Measurements from ENCODE around the gene LRG1.

DNA sequence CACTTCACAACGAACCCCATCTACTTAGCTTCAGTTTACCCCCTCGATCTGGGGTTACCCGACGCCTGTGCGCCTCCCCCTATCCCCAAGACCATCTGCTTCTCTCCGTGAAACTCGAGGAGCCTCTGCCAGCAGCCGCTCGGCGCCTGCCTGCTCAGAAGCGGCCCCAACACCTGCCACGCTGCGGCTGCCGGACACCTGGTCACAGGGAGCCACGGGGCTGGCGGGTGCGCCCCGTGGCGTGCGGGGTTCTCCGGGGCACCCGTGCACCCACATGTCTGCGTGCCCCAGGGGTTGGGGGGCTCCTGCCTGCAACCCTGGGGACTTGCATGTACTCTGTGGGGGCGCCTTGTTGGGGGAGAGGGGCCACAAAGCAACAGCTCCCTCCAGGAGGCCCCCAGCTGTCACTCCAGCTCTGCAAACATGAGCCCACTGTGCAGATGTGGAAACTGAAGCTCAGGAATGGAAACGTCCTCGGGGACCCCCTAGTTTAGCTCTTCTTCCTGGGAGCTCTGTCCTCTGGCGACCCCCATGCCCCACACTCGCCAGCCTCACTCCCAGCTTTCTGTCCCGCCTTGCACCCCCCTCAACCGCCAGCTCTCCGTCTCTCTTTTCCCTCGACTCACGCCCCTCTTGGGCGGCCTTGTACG, 26.7 kb upstream of the LRG1 start:
- TF ChIP-seq KDM1A (CRISPR knock-in tag; IDR thresholded peaks at IDR 0.05) (no peak), ELF1 (CRISPR knock-in tag; IDR thresholded peaks at IDR 0.05) (no peak), ADNP (CRISPR knock-in tag; IDR thresholded peaks at IDR 0.05) (no peak), SMAD1 (CRISPR knock-in tag; IDR thresholded peaks at IDR 0.05; ENCODE audit: borderline replicate concordance, low read depth) (no peak)
- TF ChIP-seq, protein P1, sequence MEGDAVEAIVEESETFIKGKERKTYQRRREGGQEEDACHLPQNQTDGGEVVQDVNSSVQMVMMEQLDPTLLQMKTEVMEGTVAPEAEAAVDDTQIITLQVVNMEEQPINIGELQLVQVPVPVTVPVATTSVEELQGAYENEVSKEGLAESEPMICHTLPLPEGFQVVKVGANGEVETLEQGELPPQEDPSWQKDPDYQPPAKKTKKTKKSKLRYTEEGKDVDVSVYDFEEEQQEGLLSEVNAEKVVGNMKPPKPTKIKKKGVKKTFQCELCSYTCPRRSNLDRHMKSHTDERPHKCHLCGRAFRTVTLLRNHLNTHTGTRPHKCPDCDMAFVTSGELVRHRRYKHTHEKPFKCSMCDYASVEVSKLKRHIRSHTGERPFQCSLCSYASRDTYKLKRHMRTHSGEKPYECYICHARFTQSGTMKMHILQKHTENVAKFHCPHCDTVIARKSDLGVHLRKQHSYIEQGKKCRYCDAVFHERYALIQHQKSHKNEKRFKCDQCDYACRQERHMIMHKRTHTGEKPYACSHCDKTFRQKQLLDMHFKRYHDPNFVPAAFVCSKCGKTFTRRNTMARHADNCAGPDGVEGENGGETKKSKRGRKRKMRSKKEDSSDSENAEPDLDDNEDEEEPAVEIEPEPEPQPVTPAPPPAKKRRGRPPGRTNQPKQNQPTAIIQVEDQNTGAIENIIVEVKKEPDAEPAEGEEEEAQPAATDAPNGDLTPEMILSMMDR (CRISPR knock-in tag; IDR thresholded peaks at IDR 0.05) = no peak
